IPS DF 19.7 (cell line): ENCODE measurements around the gene ZBTB47.

ENCODE experiments used
- DNase-seq: peaks from one replicate; pipeline ENCODE4 v3.0.0-alpha.2; 2013; ENCODE audit warnings: low read depth, low spot score

Gene ZBTB47

GRCh38 chr3:42685363-42685881 lies 31.9 kb downstream of the ZBTB47 start, which contains the start of gene KLHL40:
Gene KLHL40, plus strand, starts transcription at chr3:42685537. Its CDS starts 82 bp downstream, at chr3:42685619.
- DNase-seq, result no peak

- DNase-seq, result no peak
These were observed 32.7 kb downstream of the ZBTB47 start for GRCh38 chr3:42685891-42686820.

- DNase-seq, result no peak
These were observed 33.5 kb downstream of the ZBTB47 start for GRCh38 chr3:42686832-42687650.

- DNase-seq, result no peak
These were observed 34.5 kb downstream of the ZBTB47 start for GRCh38 chr3:42688016-42688415.

- no peak for DNase-seq
These were observed 35.3 kb downstream of the ZBTB47 start for GRCh38 chr3:42688487-42689420.

GRCh38 chr3:42689421-42690014 lies 36.0 kb downstream of the ZBTB47 start:
- DNase-seq, result no peak

GRCh38 chr3:42690191-42690590 lies 36.7 kb downstream of the ZBTB47 start:
- DNase-seq, result no peak

GRCh38 chr3:42690766-42691680 lies 37.5 kb downstream of the ZBTB47 start:
- no peak for DNase-seq

GRCh38 chr3:42691816-42692666 lies 38.5 kb downstream of the ZBTB47 start:
- DNase-seq, result no peak

- no peak for DNase-seq
These were observed 39.4 kb downstream of the ZBTB47 start for GRCh38 chr3:42692667-42693529.

GRCh38 chr3:42693530-42693930 lies 40.0 kb downstream of the ZBTB47 start:
- DNase-seq, result no peak

- no peak for DNase-seq
These were observed 40.9 kb downstream of the ZBTB47 start for GRCh38 chr3:42694366-42694765.

- DNase-seq, result no peak
These were observed 43.1 kb downstream of the ZBTB47 start for GRCh38 chr3:42696356-42697288.

- DNase-seq, result no peak
These were observed 44.0 kb downstream of the ZBTB47 start for GRCh38 chr3:42697289-42698051.

- DNase-seq, result no peak
These were observed 44.9 kb downstream of the ZBTB47 start for GRCh38 chr3:42698216-42698910.
